Prostate gland (tissue), 2 donors: ENCODE results near the gene PLCZ1.

ENCODE experiments used
- POLR2A ChIP-seq: fragments of 450-650 bp; IDR thresholded peaks from one replicate; pipeline ENCODE4 v1.6.1; 2016; ENCODE audit warnings: antibody characterized with exemption, mild to moderate bottlenecking
- TF ChIP-seq, protein P1 (sequence below), 4 experiments: fragments of 200-600 bp in 2 of 4; fragments of 450-650 bp in 2 of 4; sonication (generic) in 2 of 4; IDR thresholded peaks; 1 replicate in 3 of 4; 2 replicates in 1 of 4; pipeline ENCODE4 v1.5.1; 2016 to 2019; ENCODE audit warnings: antibody characterized with exemption in 4 of 4, mild to moderate bottlenecking in 2 of 4, moderate library complexity in 2 of 4

DNA sequence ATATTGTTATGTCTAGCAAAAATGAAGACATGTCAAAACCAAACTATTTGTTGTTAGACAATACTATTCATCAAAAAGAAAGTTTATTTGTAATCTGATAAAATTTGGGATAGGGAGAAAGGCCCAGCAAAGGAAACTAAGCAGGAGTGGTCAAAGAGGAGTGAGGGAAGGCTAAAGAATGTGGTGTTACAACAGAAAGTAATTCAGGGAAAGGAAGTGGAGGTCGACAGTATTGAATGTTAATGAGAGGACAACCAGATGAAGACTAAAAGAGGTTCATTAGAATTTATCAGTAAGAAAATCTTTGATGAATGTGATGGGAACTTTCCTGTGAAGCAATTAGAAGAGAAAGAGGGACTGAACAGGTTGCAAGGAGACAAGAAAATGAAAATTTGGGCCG, 33.9 kb downstream of the PLCZ1 start:
- TF ChIP-seq, protein P1, sequence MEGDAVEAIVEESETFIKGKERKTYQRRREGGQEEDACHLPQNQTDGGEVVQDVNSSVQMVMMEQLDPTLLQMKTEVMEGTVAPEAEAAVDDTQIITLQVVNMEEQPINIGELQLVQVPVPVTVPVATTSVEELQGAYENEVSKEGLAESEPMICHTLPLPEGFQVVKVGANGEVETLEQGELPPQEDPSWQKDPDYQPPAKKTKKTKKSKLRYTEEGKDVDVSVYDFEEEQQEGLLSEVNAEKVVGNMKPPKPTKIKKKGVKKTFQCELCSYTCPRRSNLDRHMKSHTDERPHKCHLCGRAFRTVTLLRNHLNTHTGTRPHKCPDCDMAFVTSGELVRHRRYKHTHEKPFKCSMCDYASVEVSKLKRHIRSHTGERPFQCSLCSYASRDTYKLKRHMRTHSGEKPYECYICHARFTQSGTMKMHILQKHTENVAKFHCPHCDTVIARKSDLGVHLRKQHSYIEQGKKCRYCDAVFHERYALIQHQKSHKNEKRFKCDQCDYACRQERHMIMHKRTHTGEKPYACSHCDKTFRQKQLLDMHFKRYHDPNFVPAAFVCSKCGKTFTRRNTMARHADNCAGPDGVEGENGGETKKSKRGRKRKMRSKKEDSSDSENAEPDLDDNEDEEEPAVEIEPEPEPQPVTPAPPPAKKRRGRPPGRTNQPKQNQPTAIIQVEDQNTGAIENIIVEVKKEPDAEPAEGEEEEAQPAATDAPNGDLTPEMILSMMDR (IDR thresholded peaks at IDR 0.05): no peak
- no peak for TF ChIP-seq POLR2A
